Measurements from ENCODE around the gene PLXNA4. TPM values are rescaled to one million over a fixed set of nuclear protein-coding genes. Genes with fewer than 3 reads are reported as not detected.

The PLXNA4 gene
- total RNA-seq, 2 donors from 2014 or later: 24.0 to 42.7 TPM

DNA sequence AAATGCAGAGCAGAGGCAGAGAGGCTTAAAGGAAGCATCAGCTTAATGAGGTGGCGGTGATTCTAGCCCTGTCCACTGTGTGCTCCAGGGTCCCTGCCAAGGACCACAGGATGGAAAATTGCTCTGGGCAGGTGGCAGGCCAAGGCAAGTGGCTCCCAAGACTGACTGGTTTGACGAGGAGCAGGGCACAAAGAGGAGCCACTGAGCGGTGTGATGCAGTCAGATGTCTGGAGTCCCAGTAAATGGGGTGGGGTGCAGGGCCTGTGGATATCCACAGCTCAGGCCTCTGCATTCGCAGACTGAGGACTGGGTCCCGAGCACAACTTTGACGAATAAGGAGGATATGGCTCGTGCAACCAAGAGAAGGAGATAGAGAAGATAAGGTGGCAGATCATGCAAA lies 385.6 kb downstream of the PLXNA4 start:
- Histone ChIP-seq H3K27me3 (ENCODE audit: control insufficient read depth, insufficient read depth, low read length, poor library complexity, severe bottlenecking) (no peaks in the 10 kb centered on the region), H3K4me1 (ENCODE audit: control insufficient read depth, insufficient read depth, low read length) (no peaks in the 10 kb centered on the region), H3K4me3 (ENCODE audit: low read length) (no peak overlapping the region), H3K9ac (ENCODE audit: extremely low read depth, low read length, poor library complexity, severe bottlenecking) (no peak overlapping the region), H3K9me3 (ENCODE audit: control insufficient read depth, low read length) (peaks cover 22% of the 10 kb centered on the region), H3K36me3 (ENCODE audit: control insufficient read depth, insufficient read depth, low read length) (peaks cover 26% of the 10 kb centered on the region), H3K27ac (ENCODE audit: low read depth, low read length) (no peak overlapping the region)
- TF ChIP-seq, protein P1, sequence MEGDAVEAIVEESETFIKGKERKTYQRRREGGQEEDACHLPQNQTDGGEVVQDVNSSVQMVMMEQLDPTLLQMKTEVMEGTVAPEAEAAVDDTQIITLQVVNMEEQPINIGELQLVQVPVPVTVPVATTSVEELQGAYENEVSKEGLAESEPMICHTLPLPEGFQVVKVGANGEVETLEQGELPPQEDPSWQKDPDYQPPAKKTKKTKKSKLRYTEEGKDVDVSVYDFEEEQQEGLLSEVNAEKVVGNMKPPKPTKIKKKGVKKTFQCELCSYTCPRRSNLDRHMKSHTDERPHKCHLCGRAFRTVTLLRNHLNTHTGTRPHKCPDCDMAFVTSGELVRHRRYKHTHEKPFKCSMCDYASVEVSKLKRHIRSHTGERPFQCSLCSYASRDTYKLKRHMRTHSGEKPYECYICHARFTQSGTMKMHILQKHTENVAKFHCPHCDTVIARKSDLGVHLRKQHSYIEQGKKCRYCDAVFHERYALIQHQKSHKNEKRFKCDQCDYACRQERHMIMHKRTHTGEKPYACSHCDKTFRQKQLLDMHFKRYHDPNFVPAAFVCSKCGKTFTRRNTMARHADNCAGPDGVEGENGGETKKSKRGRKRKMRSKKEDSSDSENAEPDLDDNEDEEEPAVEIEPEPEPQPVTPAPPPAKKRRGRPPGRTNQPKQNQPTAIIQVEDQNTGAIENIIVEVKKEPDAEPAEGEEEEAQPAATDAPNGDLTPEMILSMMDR (conservative IDR thresholded peaks at IDR 0.05): no peak
- Mint-ChIP-seq H3K27me3 (ENCODE audit: insufficient read depth) (peaks cover 4% of the 10 kb centered on the region), H3K4me1 (peaks cover 21% of the 10 kb centered on the region), H3K4me3 (no peak overlapping the region), H3K36me3 (ENCODE audit: low read depth) (peaks cover 51% of the 10 kb centered on the region), H3K27ac (no peak overlapping the region), H3K9me3 (peaks cover 21% of the 10 kb centered on the region)
- no peak for DNase-seq
- 92 to 98% methylated on average over 6 to 7 of the region's 7 CpGs for WGBS, 2 experiments (ENCODE audit: insufficient coverage in 1 of 2, insufficient read length in 1 of 2)

DNA sequence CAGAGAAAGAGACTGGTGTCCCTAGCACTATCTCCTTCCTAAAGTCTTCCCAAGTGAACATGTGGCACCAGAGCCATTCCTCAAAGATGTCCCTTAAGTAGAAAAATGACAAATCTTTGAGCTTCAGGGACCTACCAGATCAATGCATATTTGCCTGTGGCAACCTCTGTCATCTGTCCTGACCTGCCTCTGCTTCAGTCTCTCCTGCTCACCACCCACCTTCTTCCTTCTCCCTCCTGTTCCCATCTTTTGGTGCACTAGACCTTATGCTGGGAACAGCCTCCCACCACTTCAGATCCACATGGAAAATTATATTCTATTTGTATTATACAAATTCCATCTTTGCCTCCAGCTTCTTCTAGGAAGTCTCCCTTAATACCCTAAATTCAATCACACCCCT lies 386.4 kb downstream of the PLXNA4 start:
- Histone ChIP-seq H3K27ac (ENCODE audit: low read depth, low read length) (no peak overlapping the region), H3K9me3 (ENCODE audit: control insufficient read depth, low read length) (peaks cover 22% of the 10 kb centered on the region), H3K9ac (ENCODE audit: extremely low read depth, low read length, poor library complexity, severe bottlenecking) (no peak overlapping the region), H3K4me3 (ENCODE audit: low read length) (no peak overlapping the region), H3K27me3 (ENCODE audit: control insufficient read depth, insufficient read depth, low read length, poor library complexity, severe bottlenecking) (no peaks in the 10 kb centered on the region), H3K4me1 (ENCODE audit: control insufficient read depth, insufficient read depth, low read length) (no peaks in the 10 kb centered on the region), H3K36me3 (ENCODE audit: control insufficient read depth, insufficient read depth, low read length) (peaks cover 26% of the 10 kb centered on the region)
- Mint-ChIP-seq H3K27me3 (ENCODE audit: insufficient read depth) (peaks cover 4% of the 10 kb centered on the region), H3K36me3 (ENCODE audit: low read depth) (peaks cover 53% of the 10 kb centered on the region), H3K27ac (no peak overlapping the region), H3K9me3 (peaks cover 21% of the 10 kb centered on the region), H3K4me1 (peaks cover 21% of the 10 kb centered on the region), H3K4me3 (no peak overlapping the region)
- TF ChIP-seq, protein P1 (conservative IDR thresholded peaks at IDR 0.05): no peak
- DNase-seq: no peak

DNA sequence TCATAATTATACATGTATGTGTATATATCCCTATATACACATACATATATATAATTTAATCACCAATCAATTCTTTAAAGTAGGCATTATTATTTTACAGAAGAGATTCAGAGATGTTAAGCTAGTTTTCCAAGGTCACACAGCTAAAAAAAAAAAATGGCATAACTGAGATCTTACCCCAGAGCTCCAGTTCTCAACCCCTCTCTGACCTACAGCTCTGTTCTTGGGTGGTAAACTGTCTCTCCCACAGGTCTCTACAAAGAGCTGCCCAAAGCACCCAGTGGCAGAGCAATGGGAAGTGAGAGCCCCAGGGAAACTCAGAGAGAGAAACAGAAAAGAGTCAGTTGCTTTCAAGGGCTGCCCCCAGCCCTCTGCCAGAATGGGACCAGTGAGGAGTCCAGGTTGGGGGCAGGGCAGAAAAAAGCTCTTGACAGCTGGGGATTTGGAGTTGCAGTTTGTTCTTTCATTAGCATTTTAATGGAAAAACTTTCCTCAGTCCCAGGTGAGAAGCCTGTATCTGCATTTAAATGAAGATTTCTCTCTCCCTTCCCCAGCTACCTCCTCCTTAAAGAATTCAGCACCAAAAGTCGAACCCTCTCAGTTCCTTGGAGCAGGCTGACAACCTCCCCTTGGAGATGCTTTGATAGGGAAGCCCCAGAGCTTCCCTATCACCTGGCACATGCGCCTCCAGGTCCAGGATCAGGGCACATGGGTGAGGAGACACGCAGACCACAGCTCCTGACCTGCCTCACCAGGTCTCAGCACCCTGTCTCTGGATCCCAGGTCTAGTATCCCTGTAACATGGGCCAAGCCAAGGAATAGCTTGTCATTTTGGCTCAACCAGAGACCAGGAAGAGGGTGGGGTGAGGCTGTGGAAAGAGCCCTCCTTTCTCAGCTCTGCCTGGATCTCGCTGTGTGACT lies 388.1 kb downstream of the PLXNA4 start:
- no peak overlapping the region for H3K4me3 Mint-ChIP-seq
- WGBS, 2 experiments (ENCODE audit: insufficient coverage in 1 of 2, insufficient read length in 1 of 2): 17 to 36% methylated on average over 1 to 4 of the region's 4 CpGs
- Histone ChIP-seq H3K9ac (ENCODE audit: extremely low read depth, low read length, poor library complexity, severe bottlenecking) (no peak overlapping the region), H3K4me3 (ENCODE audit: low read length) (no peak overlapping the region), H3K4me1 (ENCODE audit: control insufficient read depth, insufficient read depth, low read length) (no peaks in the 10 kb centered on the region), H3K9me3 (ENCODE audit: control insufficient read depth, low read length) (peaks cover 22% of the 10 kb centered on the region), H3K27ac (ENCODE audit: low read depth, low read length) (no peak overlapping the region), H3K27me3 (ENCODE audit: control insufficient read depth, insufficient read depth, low read length, poor library complexity, severe bottlenecking) (no peaks in the 10 kb centered on the region), H3K36me3 (ENCODE audit: control insufficient read depth, insufficient read depth, low read length) (peaks cover 20% of the 10 kb centered on the region)
- TF ChIP-seq, protein P1 (conservative IDR thresholded peaks at IDR 0.05): no peak
- H3K4me1 Mint-ChIP-seq: peaks cover 21% of the 10 kb centered on the region
- H3K9me3 Mint-ChIP-seq: peaks cover 21% of the 10 kb centered on the region
- DNase-seq: peak; percentile 90
- H3K27ac Mint-ChIP-seq: peak overlapping the region; percentile 85
- peaks cover 4% of the 10 kb centered on the region for H3K27me3 Mint-ChIP-seq (ENCODE audit: insufficient read depth)
- H3K36me3 Mint-ChIP-seq (ENCODE audit: low read depth): peaks cover 47% of the 10 kb centered on the region

All from endodermal cell (in vitro differentiated cells).